Measurements from ENCODE around the gene STRBP.
"Not testable (repeated sequence)": the region's sequence is repeated elsewhere in the genome, so short reads cannot be mapped to it uniquely, and the experiment has no call there.

The STRBP gene

GRCh38 chr9:123283455-123283854, 15.1 kb upstream of the STRBP start:
- no peak for TF ChIP-seq CTCF (IDR thresholded peaks at IDR 0.05; ENCODE audit: control insufficient read depth, extremely low read depth, insufficient read depth)
- no peak overlapping the region for H3K4me3 ChIP-seq (ENCODE audit: low read depth, low read length)
- DNase-seq (ENCODE audit: low read depth), result no peak

GRCh38 chr9:123283048-123283408, 14.6 kb upstream of the STRBP start:
- no peak overlapping the region for H3K4me3 ChIP-seq (ENCODE audit: low read depth, low read length)

GRCh38 chr9:123282362-123283047, 14.1 kb upstream of the STRBP start:
- DNase-seq (ENCODE audit: low read depth), result no peak
- TF ChIP-seq CTCF (IDR thresholded peaks at IDR 0.05; ENCODE audit: control insufficient read depth, extremely low read depth, insufficient read depth), result no peak
- H3K4me3 ChIP-seq (ENCODE audit: low read depth, low read length), result no peak overlapping the region

More at GRCh38 chr9:123283048-123283408, 14.6 kb upstream of the STRBP start:
- TF ChIP-seq CTCF (IDR thresholded peaks at IDR 0.05; ENCODE audit: control insufficient read depth, extremely low read depth, insufficient read depth), result no peak
- no peak for DNase-seq (ENCODE audit: low read depth)

- TF ChIP-seq CTCF (IDR thresholded peaks at IDR 0.05; ENCODE audit: control insufficient read depth, extremely low read depth, insufficient read depth), result no peak
- no peak overlapping the region for H3K4me3 ChIP-seq (ENCODE audit: low read depth, low read length)
- no peak for DNase-seq (ENCODE audit: low read depth)
These were observed 13.4 kb upstream of the STRBP start for GRCh38 chr9:123281659-123282350.

- not testable (repeated sequence) for H3K4me3 ChIP-seq (ENCODE audit: low read depth, low read length); DNase-seq (ENCODE audit: low read depth)
These were observed 10.6 kb upstream of the STRBP start for GRCh38 chr9:123278879-123279493.

GRCh38 chr9:123278361-123278760, 10.0 kb upstream of the STRBP start:
- TF ChIP-seq CTCF (IDR thresholded peaks at IDR 0.05; ENCODE audit: control insufficient read depth, extremely low read depth, insufficient read depth), result no peak
- H3K4me3 ChIP-seq (ENCODE audit: low read depth, low read length), result no peak overlapping the region
- no peak for DNase-seq (ENCODE audit: low read depth)

GRCh38 chr9:123276551-123276950, 8.2 kb upstream of the STRBP start:
- no peak overlapping the region for H3K4me3 ChIP-seq (ENCODE audit: low read depth, low read length)
- DNase-seq (ENCODE audit: low read depth), result no peak
- no peak for TF ChIP-seq CTCF (IDR thresholded peaks at IDR 0.05; ENCODE audit: control insufficient read depth, extremely low read depth, insufficient read depth)

GRCh38 chr9:123271133-123271532, 2.7 kb upstream of the STRBP start:
- not testable (repeated sequence) for DNase-seq (ENCODE audit: low read depth); H3K4me3 ChIP-seq (ENCODE audit: low read depth, low read length)
